K562 (cell line): ENCODE results near the gene HEMGN. TPM values are rescaled to one million over a fixed set of nuclear protein-coding genes. Genes with fewer than 3 reads are reported as not detected.

Source experiments
- AFF4 ChIP-seq: sonication (generic); formaldehyde crosslinking; IDR thresholded peaks from 2 replicates; pipeline ENCODE4 v1.8.0; 2023; ENCODE audit warnings: mild to moderate bottlenecking, missing genetic modification reagents
- COPS2 ChIP-seq: fragments of 450-650 bp; conservative IDR thresholded peaks from 2 replicates; pipeline ENCODE4 v1.6.1; 2016; ENCODE audit warnings: mild to moderate bottlenecking, moderate library complexity
- CXXC5 ChIP-seq: fragments of 250-450 bp; sonication (Bioruptor Pico); IDR thresholded peaks from 2 replicates; pipeline ENCODE4 v1.8.0; 2022; ENCODE audit warnings: inconsistent platforms, mild to moderate bottlenecking, moderate library complexity
- ETS2 ChIP-seq: IDR thresholded peaks from 2 replicates; pipeline ENCODE4 v1.6.1; 2016; ENCODE audit warnings: borderline replicate concordance, missing genetic modification characterization, mild to moderate bottlenecking, moderate library complexity, missing compliant biosample characterization; ENCODE audit not compliant: poor library complexity, severe bottlenecking
- HDAC2 ChIP-seq: fragments of 450-650 bp; IDR thresholded peaks from 2 replicates; pipeline ENCODE4 v1.6.1; 2016; ENCODE audit warnings: mild to moderate bottlenecking
- HES1 ChIP-seq: fragments of 450-650 bp; IDR thresholded peaks from 2 replicates; pipeline ENCODE4 v1.6.1; 2016; ENCODE audit warnings: low read depth, mild to moderate bottlenecking, moderate library complexity
- HNRNPUL1 ChIP-seq: fragments of 200-400 bp; formaldehyde crosslinking; IDR thresholded peaks from 2 replicates; pipeline ENCODE4 v1.6.1; 2017; ENCODE audit warnings: low read length
- IRF1 ChIP-seq: sonication (generic); formaldehyde crosslinking; IDR thresholded peaks from 2 replicates; pipeline ENCODE4 v1.8.0; 2022; ENCODE audit warnings: missing genetic modification reagents, mild to moderate bottlenecking, borderline replicate concordance
- IRF9 ChIP-seq: fragments of 450-650 bp; IDR thresholded peaks from 2 replicates; pipeline ENCODE4 v1.6.1; 2016; ENCODE audit warnings: missing biosample characterization, missing genetic modification characterization
- KLF6 ChIP-seq: fragments of 250-450 bp; sonication (Bioruptor Pico); IDR thresholded peaks from 2 replicates; pipeline ENCODE4 v1.4.0; 2020; ENCODE audit warnings: mild to moderate bottlenecking, moderate library complexity, borderline replicate concordance
- MCM3 ChIP-seq: fragments of 450-650 bp; IDR thresholded peaks from 2 replicates; pipeline ENCODE4 v1.6.1; 2016
- MITF ChIP-seq: IDR thresholded peaks from 2 replicates; pipeline ENCODE4 v1.6.1; 2014; ENCODE audit warnings: antibody characterized with exemption
- RBBP5 ChIP-seq: fragments of 200-600 bp; sonication (generic); IDR thresholded peaks from 2 replicates; pipeline ENCODE4 v1.6.1; 2012; ENCODE audit warnings: borderline replicate concordance, mild to moderate bottlenecking, low read length, control low read depth, inconsistent platforms; ENCODE audit not compliant: insufficient read depth, poor library complexity, severe bottlenecking
- SMARCC2 ChIP-seq: fragments of 450-650 bp; IDR thresholded peaks from 2 replicates; pipeline ENCODE4 v1.6.1; 2017; ENCODE audit warnings: antibody characterized with exemption, moderate library complexity, mild to moderate bottlenecking, low read depth
- ZBED1 ChIP-seq: IDR thresholded peaks from 2 replicates; pipeline ENCODE4 v1.6.1; 2014
- ZNF140 ChIP-seq: fragments of 250-450 bp; sonication (Bioruptor Pico); IDR thresholded peaks from 2 replicates; pipeline ENCODE4 v1.8.0; 2021; ENCODE audit warnings: moderate library complexity, mild to moderate bottlenecking, inconsistent platforms
- ZNF232 ChIP-seq: sonication (generic); formaldehyde crosslinking; IDR thresholded peaks from 2 replicates; pipeline ENCODE4 v1.8.0; 2022; ENCODE audit warnings: mild to moderate bottlenecking, missing genetic modification reagents
- ZNF444 ChIP-seq: fragments of 250-450 bp; sonication (Bioruptor Pico); IDR thresholded peaks from 2 replicates; pipeline ENCODE4 v1.4.0; 2020; ENCODE audit warnings: mild to moderate bottlenecking, moderate library complexity
- ZNF511 ChIP-seq: sonication (generic); formaldehyde crosslinking; IDR thresholded peaks from 2 replicates; pipeline ENCODE4 v1.8.0; 2022; ENCODE audit warnings: mild to moderate bottlenecking, missing genetic modification reagents
- polyA plus RNA-seq, 8 experiments: library from polyadenylated mRNA; depleted of rRNA in 4 of 8; stranded (reverse) in 5 of 8; unstranded in 3 of 8; fragments of >200 nt; fragmentation: Nextera tagmentation in 2 of 8; fragmentation: Illumina TruSeq in 1 of 8; extraction: Ambion mirVana in 2 of 8; extraction: Trizol in 1 of 8; gene quantifications; 2 replicates each; pipeline versions ENCODE4 v1.2.1 to v1.2.3, GENCODE V29; 2011 to 2014; ENCODE audit warnings: inconsistent platforms in 1 of 8, missing spikeins in 1 of 8
- total RNA-seq, 7 experiments: library from RNA; depleted of rRNA in 6 of 7; stranded (reverse); fragments of >200 nt in 6 of 7; fragmentation: Illumina TruSeq in 2 of 7; extraction: Trizol in 2 of 7; gene quantifications; 2 replicates each; pipeline versions ENCODE4 v1.2.1 to v1.2.3, GENCODE V29; 2011 to 2021; ENCODE audit warnings: low replicate concordance in 1 of 7

The HEMGN gene
- total and polyA plus RNA-seq, 9 of the 15 experiments (the other 6 are each of a cell fraction or from before 2014, with no cell fraction given) = 56.3 to 258 (median 137) TPM

GRCh38 chr9:97985058-97985861 lies 47.3 kb upstream of the HEMGN start (continued):
- TF ChIP-seq AFF4 (CRISPR knock-in tag) (peak; percentile 19; the same call in 1 of the 2 replicates), ZNF232 (CRISPR knock-in tag) (no peak), MITF (no peak), MCM3 (no peak), COPS2 (no peak), HES1 (no peak), CXXC5 (no peak), ETS2 (tag) (no peak), IRF9 (tag) (peak; percentile 27; the same call in 1 of the 2 replicates), HNRNPUL1 (no peak), HDAC2 (no peak), ZBED1 (no peak), SMARCC2 (no peak), ZNF140 (CRISPR knock-in tag) (no peak), ZNF444 (no peak), ZNF511 (CRISPR knock-in tag) (no peak; the same call in 1 of the 2 replicates), IRF1 (no peak), KLF6 (peak; percentile 78; the same call in 1 of the 2 replicates), RBBP5 (no peak)
